DOHH2 (cell line): ENCODE measurements around the gene PTGER2.

Experiments
- H3F3A ChIP-seq: fragments of 200-600 bp; sonication (generic), shearing (Covaris generic); 2 replicates; pipeline ENCODE4 v1.6.0; 2016; ENCODE audit warnings: antibody characterized with exemption, mild to moderate bottlenecking; ENCODE audit not compliant: control insufficient read depth, insufficient read depth
- H3K27ac ChIP-seq: fragments of 200-600 bp; sonication (generic); 2 replicates; pipeline ENCODE4 v1.5.1; 2014; ENCODE audit warnings: low read depth, mild to moderate bottlenecking, low read length, moderate library complexity
- H3K27me3 ChIP-seq: fragments of 200-600 bp; sonication (generic); 2 replicates; pipeline ENCODE4 v1.6.1; 2014; ENCODE audit warnings: mild to moderate bottlenecking, low read length, mixed read lengths; ENCODE audit not compliant: control insufficient read depth
- H3K36me3 ChIP-seq: fragments of 200-600 bp; sonication (generic); 2 replicates; pipeline ENCODE4 v1.6.1; 2014; ENCODE audit warnings: mild to moderate bottlenecking, low read length, moderate library complexity, mixed read lengths; ENCODE audit not compliant: control insufficient read depth
- H3K4me1 ChIP-seq: fragments of 200-600 bp; sonication (generic); 2 replicates; pipeline ENCODE4 v1.6.1; 2014; ENCODE audit warnings: mild to moderate bottlenecking, low read length, mixed read lengths; ENCODE audit not compliant: control insufficient read depth
- H3K4me2 ChIP-seq: fragments of 200-600 bp; sonication (generic); 2 replicates; pipeline ENCODE4 v1.6.0; 2014; ENCODE audit warnings: mild to moderate bottlenecking, low read length, moderate library complexity
- H3K4me3 ChIP-seq: fragments of 200-600 bp; sonication (generic); 2 replicates; pipeline ENCODE4 v1.5.1; 2014; ENCODE audit warnings: mild to moderate bottlenecking, low read length, mixed read lengths
- H3K79me2 ChIP-seq: fragments of 200-600 bp; sonication (generic); 2 replicates; pipeline ENCODE4 v1.6.1; 2014; ENCODE audit warnings: mild to moderate bottlenecking, low read length, mixed read lengths; ENCODE audit not compliant: control insufficient read depth
- H3K9me2 ChIP-seq: fragments of 200-600 bp; sonication (generic); replicated peaks from 2 replicates; pipeline ENCODE4 v1.6.1; 2014; ENCODE audit warnings: mild to moderate bottlenecking, low read length, mixed read lengths; ENCODE audit not compliant: control insufficient read depth
- H3K9me3 ChIP-seq: fragments of 200-600 bp; sonication (generic); 2 replicates; pipeline ENCODE4 v1.6.1; 2014; ENCODE audit warnings: antibody characterized with exemption, low read length, mixed read lengths; ENCODE audit not compliant: control insufficient read depth, insufficient read depth
- H4K20me1 ChIP-seq: fragments of 200-600 bp; sonication (generic); 2 replicates; pipeline ENCODE4 v1.6.0; 2014; ENCODE audit warnings: low read depth, mild to moderate bottlenecking, antibody characterized with exemption, low read length, moderate library complexity; ENCODE audit not compliant: control insufficient read depth, insufficient read depth
- CTCF ChIP-seq: fragments of 200-600 bp; sonication (generic); IDR thresholded peaks from one replicate; pipeline ENCODE4 v1.5.1; 2014; ENCODE audit warnings: antibody characterized with exemption, mild to moderate bottlenecking, low read depth, low read length; ENCODE audit not compliant: poor library complexity, severe bottlenecking
- EZH2phosphoT487 ChIP-seq: fragments of 200-600 bp; sonication (generic); IDR thresholded peaks from 2 replicates; pipeline ENCODE4 v1.6.1; 2017; ENCODE audit warnings: borderline replicate concordance, mild to moderate bottlenecking, antibody characterized with exemption, low read length, moderate library complexity, mixed read lengths

PTGER2 gene

DNA sequence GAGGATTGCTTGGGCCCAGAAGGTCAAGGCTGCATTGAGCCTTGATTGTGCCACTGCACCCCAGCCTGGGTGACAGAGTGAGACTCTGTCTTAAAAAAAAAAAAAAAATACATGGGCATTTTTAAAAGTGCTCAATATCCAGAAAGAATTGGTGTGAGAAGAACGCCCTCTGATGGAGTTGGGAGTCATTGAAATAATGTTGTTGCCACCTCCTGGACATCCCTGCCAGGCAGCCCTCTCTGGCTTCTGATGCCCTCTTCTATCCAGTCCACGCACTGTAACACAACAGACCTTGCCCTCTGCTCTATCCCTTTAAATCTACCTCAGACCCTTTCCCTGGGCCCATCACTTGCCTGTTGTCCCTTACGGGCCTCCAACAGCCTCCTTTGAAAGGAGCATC lies 41.7 kb upstream of the PTGER2 start:
- H3K79me2 ChIP-seq = no peaks in the 10 kb centered on the region
- H4K20me1 ChIP-seq = no peaks in the 10 kb centered on the region
- TF ChIP-seq CTCF (peak; percentile 60), EZH2phosphoT487 (no peak)
- H3K4me3 ChIP-seq = no peak overlapping the region
- H3K36me3 ChIP-seq = no peaks in the 10 kb centered on the region
- H3K4me2 ChIP-seq = no peak overlapping the region
- H3K27me3 ChIP-seq = peaks cover 6% of the 10 kb centered on the region; the same call in 1 of the 2 replicates
- H3K9me3 ChIP-seq = 0 out of 2 replicates have a peak, but pooled peaks cover 8% of the 10 kb centered on the region
- H3F3A ChIP-seq = no peaks in the 10 kb centered on the region
- no peak overlapping the region for H3K27ac ChIP-seq
- H3K9me2 ChIP-seq = no peaks in the 10 kb centered on the region
- H3K4me1 ChIP-seq = no peaks in the 10 kb centered on the region

GRCh38 chr14:52275372-52275771 lies 38.7 kb upstream of the PTGER2 start:
- Histone ChIP-seq H3K4me3 (no peak overlapping the region), H3K27me3 (peaks cover 6% of the 10 kb centered on the region; the same call in 1 of the 2 replicates), H3K9me2 (no peaks in the 10 kb centered on the region), H3K36me3 (no peaks in the 10 kb centered on the region), H3K4me2 (no peak overlapping the region), H4K20me1 (no peaks in the 10 kb centered on the region), H3K27ac (no peak overlapping the region), H3K9me3 (no peaks in the 10 kb centered on the region), H3F3A (no peaks in the 10 kb centered on the region), H3K4me1 (no peaks in the 10 kb centered on the region), H3K79me2 (no peaks in the 10 kb centered on the region)
- TF ChIP-seq CTCF = no peak
- TF ChIP-seq EZH2phosphoT487 = no peak

GRCh38 chr14:52277552-52277951 lies 36.6 kb upstream of the PTGER2 start:
- TF ChIP-seq CTCF (no peak), EZH2phosphoT487 (no peak)
- peaks cover 6% of the 10 kb centered on the region; the same call in 1 of the 2 replicates for H3K27me3 ChIP-seq
- H3K9me2 ChIP-seq = no peaks in the 10 kb centered on the region
- no peak overlapping the region for H3K4me3 ChIP-seq
- H3K4me2 ChIP-seq = no peak overlapping the region
- H4K20me1 ChIP-seq = no peaks in the 10 kb centered on the region
- no peak overlapping the region for H3K27ac ChIP-seq
- no peaks in the 10 kb centered on the region for H3K9me3 ChIP-seq
- no peaks in the 10 kb centered on the region for H3K4me1 ChIP-seq
- no peaks in the 10 kb centered on the region for H3F3A ChIP-seq
- H3K79me2 ChIP-seq = no peaks in the 10 kb centered on the region
- H3K36me3 ChIP-seq = no peaks in the 10 kb centered on the region

GRCh38 chr14:52279408-52279807 lies 34.7 kb upstream of the PTGER2 start:
- TF ChIP-seq EZH2phosphoT487 = no peak
- no peak for TF ChIP-seq CTCF
- Histone ChIP-seq H3K4me3 (no peak overlapping the region), H3F3A (no peaks in the 10 kb centered on the region), H4K20me1 (no peaks in the 10 kb centered on the region), H3K9me3 (no peaks in the 10 kb centered on the region), H3K27ac (no peak overlapping the region), H3K36me3 (no peaks in the 10 kb centered on the region), H3K4me2 (no peak overlapping the region), H3K9me2 (no peaks in the 10 kb centered on the region), H3K27me3 (peaks cover 2% of the 10 kb centered on the region; the same call in 1 of the 2 replicates), H3K4me1 (no peaks in the 10 kb centered on the region), H3K79me2 (no peaks in the 10 kb centered on the region)
